ENCODE results near the gene TTC6.

GRCh38 chr14:37573356-37573755 lies 22.1 kb upstream of the TTC6 start:
- TF ChIP-seq GATA2 (IDR thresholded peaks at IDR 0.05; ENCODE audit: low read depth, low read length) = no peak
- no peak for TF ChIP-seq GATA3 (IDR thresholded peaks at IDR 0.05; ENCODE audit: low read depth, low read length)

Measured in SH-SY5Y (cell line).